GM23338 (cell line): ENCODE measurements around the gene NUCB1. TPM values are rescaled to one million over a fixed set of nuclear protein-coding genes. Genes with fewer than 3 reads are reported as not detected.

Experiments used
- ATAC-seq: fragments of 200-7000 bp; cut with Tn5 transposase; 3 replicates; pipeline ENCODE4 v1.9.1; 2020
- DNase-seq: peaks from one replicate; pipeline ENCODE4 v3.0.0-alpha.2; 2015; ENCODE audit warnings: low spot score
- H2AFZ ChIP-seq: fragments of 200-600 bp; sonication (generic); 2 replicates; pipeline ENCODE4 v1.8.0; 2016; ENCODE audit warnings: antibody characterized with exemption, mild to moderate bottlenecking, moderate library complexity
- H3F3A ChIP-seq: fragments of 200-600 bp; sonication (generic); replicated peaks from 2 replicates; pipeline ENCODE4 v1.8.0; 2017; ENCODE audit warnings: antibody characterized with exemption, mixed run types, low read depth
- H3K27ac ChIP-seq: fragments of 200-600 bp; sonication (generic); 2 replicates; pipeline ENCODE4 v1.6.1; 2016; ENCODE audit warnings: low read depth
- H3K27me3 ChIP-seq: fragments of 200-600 bp; sonication (generic); 2 replicates; pipeline ENCODE4 v1.8.0; 2016; ENCODE audit warnings: mild to moderate bottlenecking, mixed run types, moderate library complexity; ENCODE audit not compliant: insufficient read depth
- H3K36me3 ChIP-seq: fragments of 200-600 bp; sonication (generic); 2 replicates; pipeline ENCODE4 v1.8.0; 2016; ENCODE audit warnings: mild to moderate bottlenecking; ENCODE audit not compliant: insufficient read depth
- H3K4me1 ChIP-seq: fragments of 200-600 bp; sonication (generic); 2 replicates; pipeline ENCODE4 v1.8.0; 2016; ENCODE audit warnings: mild to moderate bottlenecking, moderate library complexity; ENCODE audit not compliant: insufficient read depth
- H3K4me2 ChIP-seq: fragments of 200-600 bp; sonication (generic); 2 replicates; pipeline ENCODE4 v1.7.1; 2017; ENCODE audit warnings: mixed run types
- H3K4me3 ChIP-seq: fragments of 200-600 bp; sonication (generic); 2 replicates; pipeline ENCODE4 v1.6.1; 2016; ENCODE audit warnings: mixed run types
- H3K79me2 ChIP-seq: fragments of 200-600 bp; sonication (generic); replicated peaks from 2 replicates; pipeline ENCODE4 v1.8.0; 2017; ENCODE audit warnings: mild to moderate bottlenecking; ENCODE audit not compliant: insufficient read depth
- H3K9me2 ChIP-seq: fragments of 200-600 bp; sonication (generic); 2 replicates; pipeline ENCODE4 v1.8.0; 2017; ENCODE audit not compliant: insufficient read depth
- H4K20me1 ChIP-seq: fragments of 200-600 bp; sonication (generic); replicated peaks from 2 replicates; pipeline ENCODE4 v1.8.0; 2017; ENCODE audit warnings: mild to moderate bottlenecking; ENCODE audit not compliant: insufficient read depth
- H3K27ac Mint-ChIP-seq: 2 replicates; pipeline ENCODE4 v1.8.0; 2020; ENCODE audit warnings: inconsistent platforms, mild to moderate bottlenecking, moderate library complexity, mixed read lengths
- H3K27me3 Mint-ChIP-seq: 3 replicates; pipeline ENCODE4 v1.8.0; 2022; ENCODE audit warnings: low read depth, mild to moderate bottlenecking, moderate library complexity, mixed read lengths, inconsistent platforms; ENCODE audit not compliant: insufficient read depth, poor library complexity
- H3K36me3 Mint-ChIP-seq: 3 replicates; pipeline ENCODE4 v1.8.0; 2021; ENCODE audit warnings: low read depth, mild to moderate bottlenecking, inconsistent platforms, moderate library complexity, mixed read lengths
- H3K4me1 Mint-ChIP-seq: 3 replicates; pipeline ENCODE4 v1.8.0; 2020; ENCODE audit warnings: mild to moderate bottlenecking, inconsistent platforms, mixed read lengths
- H3K4me3 Mint-ChIP-seq: 3 replicates; pipeline ENCODE4 v1.8.0; 2021; ENCODE audit warnings: moderate library complexity, mild to moderate bottlenecking, inconsistent platforms, mixed read lengths
- H3K9me3 Mint-ChIP-seq: 3 replicates; pipeline ENCODE4 v1.8.0; 2020; ENCODE audit warnings: moderate library complexity, mild to moderate bottlenecking, inconsistent platforms, mixed read lengths
- CTCF ChIP-seq, 2 experiments: fragments of 200-600 bp in 1 of 2; sonication (generic) in 1 of 2; conservative IDR thresholded peaks; 2 replicates each; pipeline versions ENCODE4 v1.5.1 to v1.6.1; 2016 to 2017; ENCODE audit warnings: antibody characterized with exemption in 2 of 2, low read depth in 2 of 2, mild to moderate bottlenecking in 2 of 2, moderate library complexity in 1 of 2
- ETS1 ChIP-seq: IDR thresholded peaks from 2 replicates; pipeline ENCODE4 v1.6.1; 2016; ENCODE audit warnings: antibody characterized with exemption
- EZH2 ChIP-seq: fragments of 200-600 bp; sonication (generic); IDR thresholded peaks from one replicate; pipeline ENCODE4 v1.8.0; 2017; ENCODE audit warnings: antibody characterized with exemption, mild to moderate bottlenecking, low read depth; ENCODE audit not compliant: unreplicated experiment
- JUNB ChIP-seq: IDR thresholded peaks from one replicate; pipeline ENCODE4 v1.6.1; 2016; ENCODE audit warnings: antibody characterized with exemption; ENCODE audit not compliant: unreplicated experiment
- NANOG ChIP-seq: IDR thresholded peaks from 2 replicates; pipeline ENCODE4 v1.6.1; 2016; ENCODE audit warnings: antibody characterized with exemption, borderline replicate concordance
- POLR2AphosphoS5 ChIP-seq: IDR thresholded peaks from 2 replicates; pipeline ENCODE4 v1.6.1; 2016; ENCODE audit warnings: antibody characterized with exemption, low read depth
- ZNF114 ChIP-seq: fragments of 250-450 bp; sonication (Bioruptor Pico); IDR thresholded peaks from 2 replicates; pipeline ENCODE4 v1.5.0; 2020; ENCODE audit warnings: mild to moderate bottlenecking, moderate library complexity
- ZNF462 ChIP-seq: fragments of 250-450 bp; sonication (Bioruptor Pico); IDR thresholded peaks from 2 replicates; pipeline ENCODE4 v1.5.0; 2020; ENCODE audit warnings: mild to moderate bottlenecking, moderate library complexity
- polyA plus RNA-seq: library from polyadenylated mRNA; unstranded; fragments of >200 nt; fragmentation: Nextera tagmentation; extraction: Ambion mirVana; gene quantifications from 2 replicates; pipeline ENCODE4 v1.2.1, GENCODE V29; 2016
- total RNA-seq: library from RNA; depleted of rRNA; stranded (reverse); fragments of >200 nt; shearing (Covaris generic); gene quantifications from 2 replicates; pipeline ENCODE4 v1.2.3, GENCODE V29; 2014

NUCB1 gene
- total and polyA plus RNA-seq, 2 experiments from 2014 or later, result 57.1 to 163 TPM

GRCh38 chr19:48947258-48947542 is 47.1 kb downstream of the NUCB1 start:
- peaks cover 19% of the 10 kb centered on the region for H3K27me3 Mint-ChIP-seq
- Histone ChIP-seq H3K9me2 (no peaks in the 10 kb centered on the region), H3K4me3 (no peak overlapping the region), H3K79me2 (no peaks in the 10 kb centered on the region), H3K4me2 (no peak overlapping the region), H2AFZ (no peak overlapping the region), H3K36me3 (no peaks in the 10 kb centered on the region), H3F3A (no peaks in the 10 kb centered on the region), H3K4me1 (no peaks in the 10 kb centered on the region), H3K27me3 (no peaks in the 10 kb centered on the region), H4K20me1 (no peaks in the 10 kb centered on the region), H3K27ac (no peak overlapping the region)
- no peaks in the 10 kb centered on the region for H3K4me1 Mint-ChIP-seq
- H3K9me3 Mint-ChIP-seq, result peaks cover 23% of the 10 kb centered on the region
- H3K27ac Mint-ChIP-seq, result no peak overlapping the region
- no peak for DNase-seq
- H3K36me3 Mint-ChIP-seq, result peaks cover 14% of the 10 kb centered on the region; the same call in 2 of the 3 replicates
- ATAC-seq, result no peak
- no peak overlapping the region for H3K4me3 Mint-ChIP-seq
- TF ChIP-seq NANOG, result no peak
- TF ChIP-seq POLR2AphosphoS5, result no peak
- no peak for TF ChIP-seq ZNF114
- no peak for TF ChIP-seq ETS1
- TF ChIP-seq EZH2, result no peak

- Mint-ChIP-seq H3K27me3 (peaks cover 19% of the 10 kb centered on the region), H3K27ac (no peak overlapping the region)
- TF ChIP-seq ZNF462 (CRISPR knock-in tag) (no peak), ETS1 (no peak), CTCF (conservative IDR thresholded peaks at IDR 0.05; ENCODE audit: low read depth in 2 of 2) (no peak), JUNB (no peak), EZH2 (no peak)
Measured at GRCh38 chr19:48950159-48950558, 50.0 kb downstream of the NUCB1 start.

More at GRCh38 chr19:48950159-48950558, 50.0 kb downstream of the NUCB1 start:
- no peaks in the 10 kb centered on the region for H3K9me2 ChIP-seq
- no peak overlapping the region for H2AFZ ChIP-seq
- H3K4me2 ChIP-seq, result no peak overlapping the region
- no peaks in the 10 kb centered on the region for H4K20me1 ChIP-seq
- Mint-ChIP-seq H3K36me3 (peaks cover 8% of the 10 kb centered on the region; the same call in 1 of the 3 replicates), H3K4me1 (peaks cover 3% of the 10 kb centered on the region; the same call in 2 of the 3 replicates), H3K9me3 (peaks cover 23% of the 10 kb centered on the region), H3K4me3 (no peak overlapping the region)
- ATAC-seq (no peak), DNase-seq (no peak)
- no peak overlapping the region for H3K4me3 ChIP-seq
- H3K79me2 ChIP-seq, result peaks cover 2% of the 10 kb centered on the region
- 0 out of 2 replicates have a peak, but pooled peaks cover 3% of the 10 kb centered on the region for H3F3A ChIP-seq
- H3K27ac ChIP-seq, result no peak overlapping the region
- H3K27me3 ChIP-seq, result no peaks in the 10 kb centered on the region
- H3K36me3 ChIP-seq, result no peaks in the 10 kb centered on the region
- H3K4me1 ChIP-seq, result no peaks in the 10 kb centered on the region
